Mesendoderm (in vitro differentiated cells): ENCODE measurements around the gene JAML.

Experiments
- DNase-seq: peaks from one replicate; pipeline ENCODE4 v3.0.0; 2013
- H2AK5ac ChIP-seq: 2 replicates; pipeline ENCODE4 v1.6.1; 2013; ENCODE audit warnings: low read length, inconsistent platforms
- H2BK120ac ChIP-seq: 2 replicates; pipeline ENCODE4 v1.6.1; 2013; ENCODE audit warnings: low read depth, mild to moderate bottlenecking, low read length, moderate library complexity, mixed read lengths
- H2BK15ac ChIP-seq: replicated peaks from 2 replicates; pipeline ENCODE4 v1.6.1; 2013; ENCODE audit warnings: low read depth, mild to moderate bottlenecking, moderate library complexity
- H2BK5ac ChIP-seq: 2 replicates; pipeline ENCODE4 v1.6.1; 2013; ENCODE audit warnings: low read length, inconsistent platforms
- H3K18ac ChIP-seq: 2 replicates; pipeline ENCODE4 v1.6.1; 2013; ENCODE audit warnings: mild to moderate bottlenecking, low read length, mixed read lengths
- H3K23ac ChIP-seq: one replicate; pipeline ENCODE4 v1.6.1; 2013; ENCODE audit warnings: low read length
- H3K27ac ChIP-seq: 2 replicates; pipeline ENCODE4 v1.5.1; 2013; ENCODE audit warnings: low read depth, mild to moderate bottlenecking, inconsistent platforms, low read length, moderate library complexity
- H3K27me3 ChIP-seq: 2 replicates; pipeline ENCODE4 v1.6.1; 2013; ENCODE audit warnings: low read length, control low read depth, mild to moderate bottlenecking, inconsistent platforms; ENCODE audit not compliant: insufficient read depth, poor library complexity
- H3K36me3 ChIP-seq: 2 replicates; pipeline ENCODE4 v1.6.1; 2013; ENCODE audit warnings: low read length, inconsistent platforms; ENCODE audit not compliant: control insufficient read depth, insufficient read depth
- H3K4ac ChIP-seq: one replicate; pipeline ENCODE4 v1.6.1; 2013; ENCODE audit warnings: low read depth, mild to moderate bottlenecking, low read length, moderate library complexity
- H3K4me1 ChIP-seq: 2 replicates; pipeline ENCODE4 v1.6.1; 2013; ENCODE audit warnings: low read depth, low read length, inconsistent platforms; ENCODE audit not compliant: control insufficient read depth
- H3K4me2 ChIP-seq: 2 replicates; pipeline ENCODE4 v1.6.1; 2013; ENCODE audit warnings: low read length
- H3K4me3 ChIP-seq: 2 replicates; pipeline ENCODE4 v1.5.1; 2013; ENCODE audit warnings: mild to moderate bottlenecking, low read length
- H3K56ac ChIP-seq: one replicate; pipeline ENCODE4 v1.6.1; 2013; ENCODE audit warnings: low read length
- H3K79me1 ChIP-seq: 2 replicates; pipeline ENCODE4 v1.6.1; 2013; ENCODE audit warnings: low read length, inconsistent platforms
- H3K79me2 ChIP-seq: 2 replicates; pipeline ENCODE4 v1.6.1; 2013; ENCODE audit warnings: mild to moderate bottlenecking, low read length; ENCODE audit not compliant: control insufficient read depth, insufficient read depth
- H3K9ac ChIP-seq: 2 replicates; pipeline ENCODE4 v1.6.1; 2013; ENCODE audit warnings: low read length, inconsistent platforms
- H4K5ac ChIP-seq: one replicate; pipeline ENCODE4 v1.6.1; 2013; ENCODE audit warnings: low read length
- H4K8ac ChIP-seq: one replicate; pipeline ENCODE4 v1.6.1; 2013; ENCODE audit warnings: low read depth, mild to moderate bottlenecking, control low read depth, low read length, moderate library complexity
- WGBS: extraction: QIAGEN DNeasy Blood & Tissue Kit; methylation state at CpG from one replicate; pipeline ENCODE4 v1.1.7; 2013; ENCODE audit warnings: low lambda C conversion rate, missing lambda C conversion rate; ENCODE audit not compliant: insufficient coverage; ENCODE audit errors: extremely low coverage; 5-methylcytosine and 5-hydroxymethylcytosine counted together

JAML gene

DNA sequence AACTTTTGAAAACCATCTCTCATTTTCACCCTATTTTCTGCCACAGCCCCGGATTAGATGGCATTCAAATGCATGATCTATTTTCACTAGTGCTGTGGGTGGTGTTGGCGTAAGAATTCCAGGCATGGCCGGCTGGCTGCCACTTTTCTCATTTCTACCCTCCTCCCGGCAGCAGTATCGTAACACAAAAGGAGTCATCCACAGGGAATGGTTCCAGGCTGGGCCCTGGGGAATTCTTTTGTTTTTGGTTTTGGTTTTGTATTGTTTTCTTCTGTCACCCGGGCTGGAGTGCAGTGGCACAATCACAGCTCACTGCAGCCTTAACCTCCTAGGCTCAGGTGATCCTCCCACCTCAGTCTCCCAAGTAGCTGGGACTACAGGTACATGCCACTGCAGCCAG is 13.8 kb downstream of the JAML start:
- no peak overlapping the region for H3K56ac ChIP-seq
- no peak overlapping the region for H3K18ac ChIP-seq
- WGBS: no CpG with 5 or more reads among the region's 6 CpGs
- H3K36me3 ChIP-seq: no peaks in the 10 kb centered on the region
- no peak overlapping the region for H3K23ac ChIP-seq
- no peaks in the 10 kb centered on the region for H3K79me1 ChIP-seq
- no peak overlapping the region for H3K4me3 ChIP-seq
- H2BK120ac ChIP-seq: no peak overlapping the region
- H3K27me3 ChIP-seq: no peaks in the 10 kb centered on the region
- DNase-seq: peak; percentile 71
- H3K4me1 ChIP-seq: peaks cover 6% of the 10 kb centered on the region
- no peak overlapping the region for H3K4ac ChIP-seq
- H2BK5ac ChIP-seq: no peak overlapping the region
- no peak overlapping the region for H4K8ac ChIP-seq
- no peak overlapping the region for H3K27ac ChIP-seq
- no peak overlapping the region for H3K9ac ChIP-seq
- no peak overlapping the region for H3K4me2 ChIP-seq
- H3K79me2 ChIP-seq: no peaks in the 10 kb centered on the region
- no peak overlapping the region for H4K5ac ChIP-seq
- no peak overlapping the region for H2BK15ac ChIP-seq
- H2AK5ac ChIP-seq: no peak overlapping the region

DNA sequence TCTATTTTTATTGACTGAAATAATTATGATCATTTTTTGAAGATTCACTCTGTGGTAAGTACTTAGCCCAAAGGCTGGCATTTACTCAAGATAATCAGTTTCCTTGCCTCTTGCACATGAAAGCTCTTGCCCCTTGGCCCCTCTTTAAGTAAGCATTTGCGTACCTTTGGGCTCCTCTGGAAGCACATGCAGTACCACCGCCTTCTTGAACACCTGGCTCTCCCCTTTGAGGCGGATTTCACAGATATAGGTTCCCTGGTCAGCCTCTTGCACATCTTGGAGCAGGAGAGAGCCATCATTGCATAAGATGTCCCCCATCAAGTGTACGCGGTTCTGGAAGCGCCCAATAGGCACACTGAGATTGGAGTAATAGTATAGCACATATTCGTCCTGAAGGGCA is 14.5 kb downstream of the JAML start:
- no CpG with 5 or more reads among the region's 7 CpGs for WGBS
- no peak overlapping the region for H3K4me2 ChIP-seq
- H3K4me1 ChIP-seq: peaks cover 6% of the 10 kb centered on the region
- H4K8ac ChIP-seq: no peak overlapping the region
- H3K27ac ChIP-seq: no peak overlapping the region
- H3K79me2 ChIP-seq: no peaks in the 10 kb centered on the region
- H3K23ac ChIP-seq: no peak overlapping the region
- no peaks in the 10 kb centered on the region for H3K36me3 ChIP-seq
- H3K4ac ChIP-seq: no peak overlapping the region
- no peaks in the 10 kb centered on the region for H3K79me1 ChIP-seq
- H2AK5ac ChIP-seq: no peak overlapping the region
- no peak overlapping the region for H3K56ac ChIP-seq
- no peak for DNase-seq
- H3K4me3 ChIP-seq: no peak overlapping the region
- no peak overlapping the region for H4K5ac ChIP-seq
- H2BK15ac ChIP-seq: no peak overlapping the region
- no peak overlapping the region for H3K18ac ChIP-seq
- no peak overlapping the region for H2BK120ac ChIP-seq
- no peak overlapping the region for H3K9ac ChIP-seq
- H2BK5ac ChIP-seq: no peak overlapping the region
- H3K27me3 ChIP-seq: no peaks in the 10 kb centered on the region

DNA sequence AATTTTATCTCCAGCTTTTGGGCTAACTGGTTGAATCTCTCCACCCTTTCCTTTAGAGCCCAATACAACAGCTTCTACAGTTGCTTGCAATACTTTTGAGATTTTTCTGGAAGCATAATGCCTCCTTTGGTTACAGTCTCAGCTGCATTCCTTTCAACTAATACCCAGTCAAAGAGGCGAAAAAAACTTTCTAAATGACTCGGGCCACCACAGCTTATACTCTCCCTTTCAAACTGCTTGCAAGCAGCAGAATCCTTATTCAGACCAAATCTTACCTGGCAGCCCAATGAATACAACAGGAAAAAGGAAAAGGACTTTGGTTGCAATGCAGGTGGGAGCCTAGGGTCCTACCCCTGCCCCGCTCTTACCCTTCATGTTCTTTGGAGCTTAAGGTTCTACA is 15.8 kb downstream of the JAML start:
- no peak overlapping the region for H3K18ac ChIP-seq
- no peak overlapping the region for H3K27ac ChIP-seq
- H3K9ac ChIP-seq: no peak overlapping the region
- no peaks in the 10 kb centered on the region for H3K36me3 ChIP-seq
- H2BK15ac ChIP-seq: no peak overlapping the region
- H4K5ac ChIP-seq: no peak overlapping the region
- H4K8ac ChIP-seq: no peak overlapping the region
- no peak overlapping the region for H2BK5ac ChIP-seq
- H3K4me2 ChIP-seq: no peak overlapping the region
- H3K4me1 ChIP-seq: peaks cover 6% of the 10 kb centered on the region
- H2AK5ac ChIP-seq: no peak overlapping the region
- no peak overlapping the region for H3K23ac ChIP-seq
- H3K4me3 ChIP-seq: no peak overlapping the region
- no peak for DNase-seq
- no peaks in the 10 kb centered on the region for H3K27me3 ChIP-seq
- H3K79me2 ChIP-seq: no peaks in the 10 kb centered on the region
- no CpG with 5 or more reads among the region's 3 CpGs for WGBS
- no peaks in the 10 kb centered on the region for H3K79me1 ChIP-seq
- H3K4ac ChIP-seq: no peak overlapping the region
- no peak overlapping the region for H3K56ac ChIP-seq
- no peak overlapping the region for H2BK120ac ChIP-seq

DNA sequence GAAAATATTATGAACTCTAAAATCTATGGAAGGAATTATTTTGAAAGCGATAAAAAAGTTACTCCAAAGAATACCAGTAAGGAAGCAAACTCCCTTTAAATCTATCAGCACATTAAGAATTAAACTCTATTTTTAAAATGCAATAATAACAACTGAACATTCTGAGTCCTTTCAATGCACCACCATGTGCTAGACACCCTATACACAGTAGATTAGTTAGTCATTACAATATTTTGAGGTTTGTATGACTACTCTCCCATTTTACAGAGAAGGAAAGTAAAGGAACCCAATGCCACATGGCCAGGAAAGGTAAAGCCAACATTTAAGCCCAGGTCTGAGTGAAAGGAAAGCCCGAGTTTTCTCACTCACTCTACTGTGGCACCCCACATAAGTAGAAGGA is 17.7 kb downstream of the JAML start:
- no peak overlapping the region for H3K56ac ChIP-seq
- H3K27me3 ChIP-seq: no peaks in the 10 kb centered on the region
- no peak for DNase-seq
- no peaks in the 10 kb centered on the region for H3K79me1 ChIP-seq
- no peak overlapping the region for H4K8ac ChIP-seq
- no peak overlapping the region for H3K27ac ChIP-seq
- peaks cover 6% of the 10 kb centered on the region for H3K4me1 ChIP-seq
- no peak overlapping the region for H2AK5ac ChIP-seq
- H3K4me3 ChIP-seq: no peak overlapping the region
- H2BK15ac ChIP-seq: no peak overlapping the region
- no peak overlapping the region for H3K18ac ChIP-seq
- no peak overlapping the region for H3K9ac ChIP-seq
- H3K4ac ChIP-seq: no peak overlapping the region
- no CpG with 5 or more reads among the region's 2 CpGs for WGBS
- no peaks in the 10 kb centered on the region for H3K36me3 ChIP-seq
- H3K79me2 ChIP-seq: no peaks in the 10 kb centered on the region
- H3K23ac ChIP-seq: no peak overlapping the region
- no peak overlapping the region for H3K4me2 ChIP-seq
- H2BK120ac ChIP-seq: no peak overlapping the region
- H2BK5ac ChIP-seq: no peak overlapping the region
- no peak overlapping the region for H4K5ac ChIP-seq

DNA sequence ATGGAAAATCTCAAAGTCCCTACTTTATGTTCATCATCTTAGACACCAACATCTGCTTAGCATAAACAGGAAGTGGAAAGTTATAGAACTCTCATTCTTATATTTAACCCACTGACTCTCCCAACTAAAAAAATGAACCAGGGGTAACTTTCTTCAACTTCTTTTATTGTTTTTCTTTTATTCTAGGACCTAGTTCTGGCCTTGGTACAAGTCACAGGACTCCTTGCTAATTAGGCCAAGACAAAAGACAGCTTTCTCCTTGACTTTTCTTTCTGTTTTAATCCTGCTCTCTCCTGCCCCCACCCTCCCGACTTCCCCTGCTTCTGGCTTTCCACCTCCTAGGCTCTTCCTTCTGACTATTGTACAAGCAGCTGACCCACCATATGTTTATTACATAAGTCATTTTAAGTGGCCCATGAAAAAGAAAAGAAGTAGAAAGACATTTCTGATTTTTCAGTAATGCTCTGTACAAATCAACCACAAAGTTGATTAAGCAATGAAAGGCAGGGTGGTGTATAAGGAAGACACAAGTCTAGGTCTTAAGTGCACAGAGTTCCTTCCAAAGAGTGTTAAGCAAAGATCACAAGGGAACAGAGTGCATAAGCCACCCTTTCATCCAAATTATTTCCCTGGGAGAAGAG is 18.3 kb downstream of the JAML start:
- WGBS: no CpG with 5 or more reads among the region's 1 CpG

More for the DNA sequence above, 18.3 kb downstream of the JAML start:
- H3K27ac ChIP-seq: no peak overlapping the region
- H3K18ac ChIP-seq: no peak overlapping the region
- no peak for DNase-seq
- no peak overlapping the region for H3K56ac ChIP-seq
- H3K36me3 ChIP-seq: no peaks in the 10 kb centered on the region
- no peaks in the 10 kb centered on the region for H3K27me3 ChIP-seq
- no peak overlapping the region for H4K5ac ChIP-seq
- no peak overlapping the region for H3K4ac ChIP-seq
- H3K79me1 ChIP-seq: no peaks in the 10 kb centered on the region
- H3K4me3 ChIP-seq: no peak overlapping the region
- no peak overlapping the region for H2AK5ac ChIP-seq
- no peak overlapping the region for H2BK15ac ChIP-seq
- H3K23ac ChIP-seq: no peak overlapping the region
- H3K9ac ChIP-seq: no peak overlapping the region
- H3K79me2 ChIP-seq: no peaks in the 10 kb centered on the region
- H4K8ac ChIP-seq: no peak overlapping the region
- H3K4me1 ChIP-seq: peaks cover 2% of the 10 kb centered on the region
- no peak overlapping the region for H2BK120ac ChIP-seq
- H2BK5ac ChIP-seq: no peak overlapping the region
- H3K4me2 ChIP-seq: no peak overlapping the region
